Liver (tissue), 9 donors: Measurements from ENCODE around the gene MPND. TPM values are rescaled to one million over a fixed set of nuclear protein-coding genes. Genes with fewer than 3 reads are reported as not detected.

ENCODE experiments used
- DNase-seq: peaks from one replicate; pipeline ENCODE4 v3.0.0-alpha.2; 2017; ENCODE audit warnings: low spot score
- H3K27ac ChIP-seq, 2 donors: one replicate each; pipeline ENCODE4 v1.7.0; 2013; ENCODE audit warnings: inconsistent platforms in 2 of 2, low read length in 2 of 2, control low read depth in 1 of 2, low read depth in 1 of 2, mild to moderate bottlenecking in 1 of 2
- H3K27me3 ChIP-seq, 4 donors: one replicate each; pipeline versions ENCODE4 v1.6.1 to v1.7.0; 2013; ENCODE audit warnings: low read length in 3 of 4, inconsistent platforms in 1 of 4, mild to moderate bottlenecking in 1 of 4, moderate library complexity in 1 of 4; ENCODE audit not compliant: control insufficient read depth in 4 of 4, insufficient read depth in 4 of 4
- H3K36me3 ChIP-seq, 4 donors: one replicate each; pipeline versions ENCODE4 v1.6.1 to v1.7.0; 2013; ENCODE audit warnings: low read length in 3 of 4, mild to moderate bottlenecking in 3 of 4, low read depth in 1 of 4, moderate library complexity in 1 of 4; ENCODE audit not compliant: control insufficient read depth in 4 of 4, insufficient read depth in 3 of 4
- H3K4me1 ChIP-seq, 4 donors: one replicate each; pipeline versions ENCODE4 v1.6.1 to v1.7.0; 2013; ENCODE audit warnings: low read length in 3 of 4, mild to moderate bottlenecking in 3 of 4, moderate library complexity in 1 of 4; ENCODE audit not compliant: control insufficient read depth in 4 of 4, insufficient read depth in 4 of 4
- H3K4me3 ChIP-seq, 3 donors: one replicate each; pipeline versions ENCODE4 v1.6.1 to v1.7.0; 2013; ENCODE audit warnings: low read length in 3 of 3, control low read depth in 1 of 3, low read depth in 1 of 3, mild to moderate bottlenecking in 1 of 3
- H3K9ac ChIP-seq, 2 donors: one replicate each; pipeline ENCODE4 v1.7.0; 2013; ENCODE audit warnings: low read length in 2 of 2, mild to moderate bottlenecking in 2 of 2, moderate library complexity in 2 of 2, control low read depth in 1 of 2, low read depth in 1 of 2
- H3K9me3 ChIP-seq, 4 donors: one replicate each; pipeline versions ENCODE4 v1.6.1 to v1.7.0; 2013; ENCODE audit warnings: low read length in 3 of 4; ENCODE audit not compliant: control insufficient read depth in 4 of 4
- CTCF ChIP-seq: fragments of 150-350 bp; IDR thresholded peaks from 2 replicates; pipeline ENCODE4 v1.5.1; 2017; ENCODE audit warnings: improper control_type of control experiment, low read depth, low read length; ENCODE audit not compliant: missing input control
- EGR1 ChIP-seq, 2 donors: IDR thresholded peaks; 2 replicates each; pipeline ENCODE4 v1.6.1; 2016 to 2018; ENCODE audit warnings: antibody characterized with exemption in 2 of 2, low read depth in 2 of 2
- FOXA1 ChIP-seq: IDR thresholded peaks from 2 replicates; pipeline ENCODE4 v1.6.1; 2016; ENCODE audit warnings: antibody characterized with exemption
- FOXA2 ChIP-seq: IDR thresholded peaks from 2 replicates; pipeline ENCODE4 v1.6.1; 2016; ENCODE audit warnings: antibody characterized with exemption
- GABPA ChIP-seq, 2 donors: IDR thresholded peaks in 1 of 2; conservative IDR thresholded peaks in 1 of 2; 2 replicates each; pipeline ENCODE4 v1.6.1; 2016; ENCODE audit warnings: antibody characterized with exemption in 2 of 2, mild to moderate bottlenecking in 1 of 2, moderate library complexity in 1 of 2
- HNF4A ChIP-seq, 2 donors: conservative IDR thresholded peaks; 2 replicates each; pipeline ENCODE4 v1.6.1; 2016; ENCODE audit warnings: antibody characterized with exemption in 2 of 2, mild to moderate bottlenecking in 2 of 2
- HNF4G ChIP-seq: IDR thresholded peaks from 2 replicates; pipeline ENCODE4 v1.6.1; 2016; ENCODE audit warnings: antibody characterized with exemption
- JUND ChIP-seq, 2 donors: IDR thresholded peaks; 2 replicates each; pipeline ENCODE4 v1.6.1; 2016; ENCODE audit warnings: antibody characterized with exemption in 2 of 2
- MAX ChIP-seq: IDR thresholded peaks from 2 replicates; pipeline ENCODE4 v1.6.1; 2016; ENCODE audit warnings: antibody characterized with exemption
- NR2F2 ChIP-seq: IDR thresholded peaks from 2 replicates; pipeline ENCODE4 v1.6.1; 2016; ENCODE audit warnings: antibody characterized with exemption
- RAD21 ChIP-seq, 2 donors: IDR thresholded peaks; 2 replicates each; pipeline ENCODE4 v1.6.1; 2016; ENCODE audit warnings: antibody characterized with exemption in 2 of 2, mild to moderate bottlenecking in 2 of 2
- RXRA ChIP-seq, 2 donors: IDR thresholded peaks; 2 replicates each; pipeline ENCODE4 v1.6.1; 2017 to 2018; ENCODE audit warnings: antibody characterized with exemption in 2 of 2, mild to moderate bottlenecking in 1 of 2
- SP1 ChIP-seq: IDR thresholded peaks from 2 replicates; pipeline ENCODE4 v1.6.1; 2018; ENCODE audit warnings: antibody characterized with exemption, mild to moderate bottlenecking
- TAF1 ChIP-seq: conservative IDR thresholded peaks from 2 replicates; pipeline ENCODE4 v1.6.1; 2016; ENCODE audit warnings: antibody characterized with exemption, mild to moderate bottlenecking
- YY1 ChIP-seq: IDR thresholded peaks from 2 replicates; pipeline ENCODE4 v1.6.1; 2016; ENCODE audit warnings: antibody characterized with exemption, mild to moderate bottlenecking
- ZBTB33 ChIP-seq: IDR thresholded peaks from 2 replicates; pipeline ENCODE4 v1.6.1; 2016; ENCODE audit warnings: antibody characterized with exemption
- WGBS: extraction: QIAGEN DNeasy Blood & Tissue Kit; methylation state at CpG from one replicate; pipeline ENCODE4 v1.1.7; 2013; 5-methylcytosine and 5-hydroxymethylcytosine counted together
- polyA plus RNA-seq, 2 donors: library from polyadenylated mRNA; stranded (reverse) in 1 of 2; unstranded in 1 of 2; fragments of 200-250 nt in 1 of 2; fragments of >200 nt in 1 of 2; fragmentation: Nextera tagmentation in 1 of 2; extraction: Ambion mirVana in 1 of 2; gene quantifications; one replicate each; pipeline versions ENCODE4 v1.2.1 to v1.2.3, GENCODE V29; 2013 to 2015
- total RNA-seq, 2 donors: library from RNA; depleted of rRNA; stranded (reverse); fragments of >200 nt; gene quantifications; one replicate each; pipeline ENCODE4 v1.2.3, GENCODE V29; 2014
- TF ChIP-seq, protein P1 (sequence below): IDR thresholded peaks from 2 replicates; pipeline ENCODE4 v1.6.1; 2016; ENCODE audit warnings: antibody characterized with exemption
- TF ChIP-seq, protein P2 (sequence below): IDR thresholded peaks from 2 replicates; pipeline ENCODE4 v1.6.1; 2016; ENCODE audit warnings: antibody characterized with exemption, mild to moderate bottlenecking
- donor health status: healthy.
- donor health status: healthy.
- donor health status: healthy.
- donor health status: healthy.
- donor health status: healthy.

The MPND gene
- total and polyA plus RNA-seq, 4 donors = 4.7 to 9.9 (median 9.2) TPM

DNA sequence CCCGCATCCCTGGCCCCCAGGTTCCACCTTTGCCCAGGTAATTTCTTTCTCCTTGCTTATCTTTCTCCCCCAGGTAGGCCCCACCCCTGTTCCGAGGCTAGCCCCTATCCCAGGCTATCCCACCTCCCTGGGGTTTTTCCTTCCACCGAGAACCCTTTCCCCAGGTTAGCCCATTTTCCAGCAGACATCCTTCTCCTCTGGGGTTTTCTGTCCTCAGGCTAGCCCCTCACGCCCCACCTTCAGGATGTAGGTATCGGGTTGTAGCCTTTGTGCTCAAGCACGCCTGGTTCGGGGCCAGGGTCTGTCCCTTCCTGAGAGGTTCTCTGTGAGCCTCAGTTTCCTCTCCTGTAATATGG lies 38.1 kb upstream of the MPND start:
- no peak overlapping the region for H3K27ac ChIP-seq
- no peak overlapping the region for H3K9ac ChIP-seq
- DNase-seq = no peak
- no peak overlapping the region for H3K4me3 ChIP-seq
- TF ChIP-seq NR2F2 (no peak), TAF1 (no peak), FOXA2 (no peak), HNF4G (no peak), HNF4A (conservative IDR thresholded peaks at IDR 0.05) (no peak), JUND (IDR thresholded peaks at IDR 0.05) (no peak), YY1 (no peak), RAD21 (IDR thresholded peaks at IDR 0.05) (no peak), MAX (no peak), CTCF (no peak), FOXA1 (no peak), ZBTB33 (no peak), EGR1 (IDR thresholded peaks at IDR 0.05; ENCODE audit: low read depth in 2 of 2) (no peak), SP1 (no peak), GABPA (IDR thresholded peaks at IDR 0.05 in 1 of 2, conservative IDR thresholded peaks at IDR 0.05 in 1 of 2) (no peak), RXRA (IDR thresholded peaks at IDR 0.05) (no peak)
- TF ChIP-seq, protein P1, sequence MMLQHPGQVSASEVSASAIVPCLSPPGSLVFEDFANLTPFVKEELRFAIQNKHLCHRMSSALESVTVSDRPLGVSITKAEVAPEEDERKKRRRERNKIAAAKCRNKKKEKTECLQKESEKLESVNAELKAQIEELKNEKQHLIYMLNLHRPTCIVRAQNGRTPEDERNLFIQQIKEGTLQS = no peak
- TF ChIP-seq, protein P2, sequence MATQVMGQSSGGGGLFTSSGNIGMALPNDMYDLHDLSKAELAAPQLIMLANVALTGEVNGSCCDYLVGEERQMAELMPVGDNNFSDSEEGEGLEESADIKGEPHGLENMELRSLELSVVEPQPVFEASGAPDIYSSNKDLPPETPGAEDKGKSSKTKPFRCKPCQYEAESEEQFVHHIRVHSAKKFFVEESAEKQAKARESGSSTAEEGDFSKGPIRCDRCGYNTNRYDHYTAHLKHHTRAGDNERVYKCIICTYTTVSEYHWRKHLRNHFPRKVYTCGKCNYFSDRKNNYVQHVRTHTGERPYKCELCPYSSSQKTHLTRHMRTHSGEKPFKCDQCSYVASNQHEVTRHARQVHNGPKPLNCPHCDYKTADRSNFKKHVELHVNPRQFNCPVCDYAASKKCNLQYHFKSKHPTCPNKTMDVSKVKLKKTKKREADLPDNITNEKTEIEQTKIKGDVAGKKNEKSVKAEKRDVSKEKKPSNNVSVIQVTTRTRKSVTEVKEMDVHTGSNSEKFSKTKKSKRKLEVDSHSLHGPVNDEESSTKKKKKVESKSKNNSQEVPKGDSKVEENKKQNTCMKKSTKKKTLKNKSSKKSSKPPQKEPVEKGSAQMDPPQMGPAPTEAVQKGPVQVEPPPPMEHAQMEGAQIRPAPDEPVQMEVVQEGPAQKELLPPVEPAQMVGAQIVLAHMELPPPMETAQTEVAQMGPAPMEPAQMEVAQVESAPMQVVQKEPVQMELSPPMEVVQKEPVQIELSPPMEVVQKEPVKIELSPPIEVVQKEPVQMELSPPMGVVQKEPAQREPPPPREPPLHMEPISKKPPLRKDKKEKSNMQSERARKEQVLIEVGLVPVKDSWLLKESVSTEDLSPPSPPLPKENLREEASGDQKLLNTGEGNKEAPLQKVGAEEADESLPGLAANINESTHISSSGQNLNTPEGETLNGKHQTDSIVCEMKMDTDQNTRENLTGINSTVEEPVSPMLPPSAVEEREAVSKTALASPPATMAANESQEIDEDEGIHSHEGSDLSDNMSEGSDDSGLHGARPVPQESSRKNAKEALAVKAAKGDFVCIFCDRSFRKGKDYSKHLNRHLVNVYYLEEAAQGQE = no peak
- no peaks in the 10 kb centered on the region for H3K27me3 ChIP-seq
- H3K36me3 ChIP-seq = no peaks in the 10 kb centered on the region
- WGBS = 82% methylated on average over 7 of the region's 7 CpGs
- H3K9me3 ChIP-seq = no peaks in the 10 kb centered on the region
- H3K4me1 ChIP-seq = no peaks in the 10 kb centered on the region

GRCh38 chr19:4305659-4306058 lies 37.7 kb upstream of the MPND start:
- H3K27ac ChIP-seq = no peak overlapping the region
- DNase-seq = no peak
- no peaks in the 10 kb centered on the region for H3K9me3 ChIP-seq
- TF ChIP-seq, protein P1 = no peak
- TF ChIP-seq FOXA1 = no peak
- H3K36me3 ChIP-seq = no peaks in the 10 kb centered on the region
- no peaks in the 10 kb centered on the region for H3K27me3 ChIP-seq
- no peaks in the 10 kb centered on the region for H3K4me1 ChIP-seq
- whole genome bisulfite sequencing = 87% methylated on average over 16 of the region's 16 CpGs
- no peak overlapping the region for H3K4me3 ChIP-seq
- no peak overlapping the region for H3K9ac ChIP-seq
